Right kidney (tissue), 1 donor: ENCODE measurements around the gene COX14.
"Not testable (repeated sequence)": the region's sequence is repeated elsewhere in the genome, so short reads cannot be mapped to it uniquely, and the experiment has no call there.

ENCODE experiments used
- DNase-seq: peaks from one replicate; pipeline ENCODE4 v3.0.0-alpha.2; 2016

The COX14 gene

GRCh38 chr12:50107416-50108268 is 4.4 kb upstream of the COX14 start:
- DNase-seq: peak; percentile 24

GRCh38 chr12:50109319-50109718 is 2.7 kb upstream of the COX14 start:
- DNase-seq: no peak

DNA sequence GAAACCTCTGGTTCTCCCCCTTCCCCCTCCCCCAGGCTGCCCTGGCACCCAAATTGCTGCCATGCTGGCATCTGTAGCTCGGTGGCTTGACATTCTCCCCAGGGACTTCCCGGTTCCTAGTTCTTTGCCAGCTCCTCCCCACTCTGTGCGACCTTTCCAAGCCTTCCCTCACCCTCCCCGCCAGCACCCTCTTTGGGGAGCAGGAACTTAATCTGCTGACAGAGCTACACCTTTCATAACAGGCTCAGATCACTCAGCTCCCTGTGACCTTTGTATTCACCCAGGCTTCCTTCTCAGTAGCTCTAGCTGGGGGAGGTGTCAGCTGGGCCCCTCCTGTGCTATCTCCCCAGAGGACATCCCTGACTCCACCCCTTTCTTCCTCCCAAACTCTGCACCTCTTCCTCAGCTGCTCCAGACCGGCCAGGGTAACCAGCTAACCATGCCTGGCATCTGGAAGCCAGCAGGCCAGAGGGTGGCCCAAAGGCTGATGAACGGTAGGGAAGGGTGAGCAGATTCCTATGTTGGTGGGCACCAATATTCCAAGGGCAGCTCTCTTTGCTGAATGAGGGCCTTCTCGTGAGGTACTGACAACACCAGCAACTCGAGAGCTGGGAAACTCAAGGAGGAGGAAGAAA is 1.8 kb upstream of the COX14 start:
- DNase-seq: no peak

DNA sequence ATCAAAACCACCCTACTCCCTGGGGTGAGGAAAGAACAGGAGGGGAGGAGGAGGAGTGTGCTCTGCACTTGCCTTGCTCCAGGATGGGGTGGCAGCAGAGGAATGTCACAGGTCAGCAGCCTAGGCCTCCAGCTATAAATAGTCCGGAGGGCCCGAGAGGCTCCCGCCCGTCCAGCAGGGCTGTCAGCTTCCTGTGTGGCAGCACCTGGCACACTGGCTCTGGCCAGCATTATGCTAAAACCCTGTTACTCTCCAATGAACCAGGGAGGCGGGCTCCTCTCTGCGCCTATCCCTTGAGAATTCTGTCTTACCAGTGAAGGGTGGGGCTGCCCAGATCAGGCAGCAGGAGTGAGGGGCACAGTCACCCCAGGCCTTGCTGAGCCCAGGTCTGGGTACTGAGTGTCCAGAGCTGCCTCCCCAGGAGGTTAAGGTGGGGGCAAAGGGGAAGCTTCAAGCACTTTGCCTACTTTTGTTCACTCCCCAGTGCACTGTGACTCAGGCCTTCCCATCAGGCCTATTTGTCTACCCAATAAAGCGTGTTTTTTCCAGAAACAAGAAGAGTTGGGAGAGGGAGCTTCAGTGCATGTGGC is 1.2 kb upstream of the COX14 start:
- peak; percentile 75 for DNase-seq

- no peak for DNase-seq
These were observed 692 bp upstream of the COX14 start for GRCh38 chr12:50111395-50111692.

DNA sequence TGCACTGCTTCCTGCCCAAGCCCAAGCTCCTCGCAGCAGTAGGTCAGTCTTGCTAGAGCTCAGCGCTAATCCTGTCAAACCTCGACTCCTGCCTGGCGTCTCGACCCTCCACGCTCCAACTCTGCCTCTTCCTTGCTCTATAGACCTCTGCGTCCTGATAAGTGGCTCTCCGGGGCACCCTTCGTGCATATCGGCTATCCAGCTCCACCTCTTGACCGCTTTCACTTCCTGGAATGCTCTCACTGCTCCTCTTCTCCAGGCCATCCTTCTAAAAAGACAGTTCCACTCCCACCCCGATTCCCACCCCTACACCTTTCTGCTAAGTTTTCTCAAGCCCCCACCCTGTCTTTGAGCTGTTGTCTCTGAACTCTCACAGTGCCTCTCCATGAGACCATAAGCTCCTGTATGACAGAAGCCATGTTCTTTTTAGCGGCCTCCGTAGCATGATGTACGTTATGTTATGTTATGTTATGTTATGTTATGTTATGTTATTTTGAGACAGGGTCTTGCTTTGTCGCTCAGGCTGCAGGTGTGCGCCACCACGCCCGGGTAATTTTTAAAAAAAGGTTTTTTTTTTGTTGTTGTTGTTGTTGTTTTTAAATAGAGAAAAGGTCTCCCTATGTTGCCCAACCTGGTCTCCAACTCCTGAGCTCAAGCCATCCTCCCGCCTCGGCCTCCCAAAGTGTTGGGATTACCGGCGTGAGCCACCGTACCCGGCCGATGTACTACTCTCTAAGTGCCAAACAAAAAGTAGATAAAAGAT is 601 bp downstream of the COX14 start:
- DNase-seq: no peak

- DNase-seq: no peak
These were observed 5.1 kb downstream of the COX14 start for GRCh38 chr12:50117057-50117622.

DNA sequence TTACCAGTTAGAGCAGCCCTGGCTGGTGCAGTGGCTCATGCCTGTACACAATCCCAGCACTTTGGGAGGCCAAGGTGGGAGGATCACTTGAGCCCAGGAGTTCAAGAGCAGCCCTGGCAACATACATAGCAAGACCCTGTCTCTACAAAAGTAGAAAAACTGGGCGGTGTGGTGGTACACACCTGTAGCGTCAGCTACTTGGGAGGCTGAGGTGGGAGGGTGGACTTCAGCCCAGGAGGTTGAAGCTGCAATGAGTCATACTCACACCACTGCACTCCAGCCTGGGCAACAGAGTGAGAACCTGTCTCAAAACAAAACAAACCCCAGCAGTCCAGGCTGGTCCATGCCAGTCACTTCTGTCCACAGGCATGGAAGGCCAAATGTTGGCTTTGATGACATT is 7.4 kb downstream of the COX14 start:
- no peak for DNase-seq

DNA sequence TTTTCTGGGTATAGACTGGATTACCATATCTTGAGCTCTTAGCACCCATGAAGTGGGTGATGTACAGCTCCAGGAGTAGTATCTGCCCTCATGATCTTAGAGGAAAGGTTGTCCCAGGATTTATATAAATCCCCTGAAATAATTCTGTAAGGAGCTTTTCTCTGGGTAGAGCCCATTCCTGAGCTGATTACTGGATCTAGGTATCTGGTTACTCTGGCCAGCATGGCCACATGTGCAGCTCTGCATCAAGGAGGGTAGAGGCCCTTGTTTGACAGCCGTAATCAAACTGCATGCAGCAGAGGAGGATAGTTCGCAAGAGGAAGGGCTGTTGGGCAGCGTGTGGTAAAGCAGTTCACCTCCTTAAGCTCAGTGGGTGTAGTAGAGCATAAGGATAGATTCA is 8.5 kb downstream of the COX14 start:
- DNase-seq: no peak

DNA sequence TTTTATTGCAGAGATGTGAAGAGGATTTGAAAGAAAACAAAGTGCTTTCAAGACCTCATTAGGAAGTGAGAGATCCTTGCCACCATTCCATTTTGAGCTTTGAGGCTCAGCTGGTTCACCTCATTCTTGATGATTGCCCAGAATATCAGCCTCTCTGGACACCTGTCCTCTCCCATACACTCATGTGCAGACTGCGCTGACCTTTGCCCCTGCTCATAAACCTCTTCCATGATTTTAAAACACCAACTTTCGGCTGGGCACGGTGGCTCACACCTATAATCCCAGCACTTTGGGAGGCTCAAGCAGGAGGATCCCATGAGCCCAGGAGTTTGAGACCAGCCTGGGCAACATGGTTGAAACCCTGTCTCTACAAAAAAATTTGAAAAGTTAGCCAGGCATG is 8.9 kb downstream of the COX14 start:
- no peak for DNase-seq

DNA sequence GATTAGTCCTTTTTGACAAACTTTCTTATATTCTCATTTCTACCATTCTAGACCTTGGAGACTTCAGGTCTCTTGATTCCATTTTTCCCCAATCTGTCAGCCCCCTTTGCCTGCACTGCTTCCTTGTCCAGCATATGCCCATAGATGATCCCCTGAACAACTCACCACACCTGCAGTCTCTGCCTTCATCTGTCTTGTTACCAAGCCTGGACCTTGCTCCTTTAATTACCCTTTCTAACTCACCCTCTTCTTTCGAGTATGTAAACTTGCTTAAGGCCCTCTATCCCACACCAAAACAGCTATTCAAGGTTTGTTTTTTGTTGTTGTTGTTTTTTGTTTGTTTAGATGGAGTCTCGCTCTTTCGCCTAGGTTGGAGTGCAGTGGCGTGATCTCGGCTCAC is 9.6 kb downstream of the COX14 start:
- no peak for DNase-seq

DNA sequence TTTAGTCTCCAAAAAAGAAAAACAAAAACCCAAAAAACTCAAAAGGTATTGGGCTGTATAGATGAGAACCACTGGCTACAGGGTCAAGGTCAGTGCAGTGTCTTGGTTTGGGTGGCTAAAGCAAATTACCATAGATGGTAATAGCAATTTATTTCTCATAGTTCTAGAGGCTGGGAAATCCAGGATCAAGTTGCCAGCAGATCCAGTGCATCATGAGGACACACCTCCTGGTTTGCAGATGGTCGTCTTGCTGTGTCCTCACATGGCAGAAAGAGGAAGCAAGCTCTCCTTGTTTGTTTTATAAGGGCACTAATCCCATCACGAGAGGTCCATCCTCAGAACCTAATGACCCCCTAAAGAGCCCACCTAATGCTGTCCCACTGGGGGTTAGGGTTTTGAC is 11.2 kb downstream of the COX14 start:
- no peak for DNase-seq

- no peak for DNase-seq
These were observed 15.5 kb downstream of the COX14 start for GRCh38 chr12:50127546-50127945.

- no peak for DNase-seq
These were observed 17.3 kb downstream of the COX14 start for GRCh38 chr12:50129290-50129689.

GRCh38 chr12:50132505-50133135 is 20.6 kb downstream of the COX14 start:
- DNase-seq: no peak

DNA sequence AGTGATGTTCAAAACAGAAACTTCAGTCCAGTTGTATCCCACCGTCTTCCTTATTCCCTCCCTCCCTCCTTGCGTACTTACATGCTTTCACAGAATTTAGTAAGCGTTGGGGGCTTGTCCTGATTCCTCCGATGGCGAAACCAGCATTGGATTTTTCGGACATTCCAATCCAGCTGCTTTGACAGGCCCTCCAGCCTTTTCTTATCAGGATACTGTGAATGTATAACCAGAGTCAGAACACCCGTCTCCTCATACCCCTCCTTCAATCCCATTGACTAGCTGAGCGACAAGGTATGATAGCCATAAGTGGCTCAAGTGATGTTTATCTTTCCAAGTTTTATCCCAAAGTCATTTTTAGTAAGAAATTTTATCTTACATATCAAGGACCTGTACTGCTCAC is 31.0 kb downstream of the COX14 start:
- no peak for DNase-seq

GRCh38 chr12:50145439-50145838 is 33.4 kb downstream of the COX14 start:
- no peak for DNase-seq

- DNase-seq: no peak
These were observed 35.2 kb downstream of the COX14 start for GRCh38 chr12:50147281-50147680.

GRCh38 chr12:50148011-50148410 is 36.0 kb downstream of the COX14 start:
- not testable (repeated sequence) for DNase-seq

DNA sequence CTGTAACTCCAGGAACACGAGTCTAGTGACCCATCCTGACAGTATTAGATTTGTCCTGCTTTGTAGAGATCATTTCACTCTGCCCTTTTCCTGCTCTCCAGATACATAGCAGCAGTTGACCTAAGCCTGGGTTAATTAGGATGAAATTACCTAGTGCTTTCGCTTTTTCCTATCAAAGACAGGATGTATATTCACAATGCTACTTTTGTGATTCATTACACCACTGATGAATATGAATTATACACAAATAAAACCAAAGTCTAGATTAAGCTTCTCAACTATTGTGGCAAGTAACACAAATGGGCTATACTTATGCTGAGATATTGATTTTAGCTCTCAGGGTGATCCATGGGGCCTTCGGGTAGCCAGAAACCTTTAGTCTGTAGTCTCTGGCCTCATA is 37.3 kb downstream of the COX14 start:
- DNase-seq: no peak

DNA sequence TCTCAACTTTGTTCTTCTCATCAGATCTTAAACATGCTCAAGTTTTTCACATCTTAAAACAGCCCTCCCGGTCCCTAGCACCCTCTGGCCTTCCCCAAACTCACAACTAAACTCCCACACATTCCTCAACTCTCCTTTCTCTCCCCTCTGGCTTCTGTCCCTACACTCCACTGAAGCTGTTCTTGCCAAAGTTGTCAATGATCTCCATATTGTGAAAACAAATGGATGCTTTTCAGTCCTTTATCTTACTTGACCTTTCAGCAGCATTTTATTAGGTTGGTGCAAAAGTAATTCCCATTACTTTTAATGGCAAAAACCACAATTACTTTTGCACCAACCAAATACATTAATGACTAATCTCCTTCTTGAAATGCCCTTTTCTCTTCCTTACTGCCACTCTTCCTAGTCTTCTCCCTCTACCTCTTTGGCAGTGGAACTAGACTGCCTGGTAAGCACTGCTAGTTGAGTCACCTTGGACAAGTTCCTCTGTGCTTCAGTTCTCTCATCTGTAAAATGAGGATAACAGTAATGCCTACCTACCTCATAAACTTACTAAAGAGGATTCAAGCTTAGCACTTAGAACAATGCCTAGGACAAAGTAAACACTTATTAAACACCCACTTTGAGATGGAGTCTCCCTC is 39.1 kb downstream of the COX14 start:
- DNase-seq: no peak

DNA sequence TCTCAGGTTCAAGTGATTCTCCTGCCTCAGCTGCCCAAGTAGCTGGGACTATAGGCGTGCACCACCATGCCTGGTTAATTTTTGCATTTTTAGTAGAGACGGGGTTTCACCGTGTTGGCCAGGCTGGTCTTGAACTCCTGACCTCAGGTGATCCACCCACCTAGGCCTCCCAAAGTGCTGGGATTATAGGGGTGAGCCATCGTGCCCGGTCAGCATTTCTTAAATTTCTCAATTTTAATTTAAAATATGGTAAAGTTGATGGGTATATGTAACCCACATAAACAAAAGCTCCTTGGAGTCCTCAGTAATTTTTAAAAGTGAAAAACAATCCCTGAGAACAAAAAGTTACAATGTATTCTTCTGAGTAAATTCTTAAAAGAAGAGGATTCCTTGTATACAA is 42.9 kb downstream of the COX14 start:
- not testable (repeated sequence) for DNase-seq
